B cell (primary cell): ENCODE data around the gene TRPM2. TPM values are rescaled to one million over a fixed set of nuclear protein-coding genes. Genes with fewer than 3 reads are reported as not detected.

Source experiments
- ATAC-seq: fragments of 200-7000 bp; cut with Tn5 transposase; one replicate; pipeline ENCODE4 v1.10.0; 2021; ENCODE audit warnings: low read depth, mild to moderate bottlenecking, moderate number of reproducible peaks, moderate library complexity
- CTCF ChIA-PET: fragments of 350-600 bp; sonication (Branson Sonifier 250); formaldehyde crosslinking; loops from one replicate; lab custom pipeline; 2021; ENCODE audit warnings: antibody characterized with exemption, inconsistent platforms; lab: Charles Lee
- POLR2A ChIA-PET: fragments of 350-600 bp; sonication (Branson Sonifier 250); formaldehyde crosslinking; loops from one replicate; lab custom pipeline; 2021; ENCODE audit warnings: antibody characterized with exemption; lab: Charles Lee
- DNase-seq: peaks from one replicate; pipeline ENCODE4 v3.0.0; 2013
- H2AFZ ChIP-seq: 2 replicates; pipeline ENCODE4 v1.6.1; 2012; ENCODE audit warnings: mild to moderate bottlenecking, low read depth, low read length; ENCODE audit not compliant: insufficient read depth, poor library complexity, severe bottlenecking
- H3K27ac ChIP-seq, 2 donors: 1 replicate in 1 of 2; 2 replicates in 1 of 2; pipeline ENCODE4 v1.5.1; 2012 to 2013; ENCODE audit warnings: low read length in 2 of 2, mild to moderate bottlenecking in 2 of 2, moderate library complexity in 1 of 2
- H3K27me3 ChIP-seq, 4 experiments: fragments of 200-600 bp in 1 of 4; sonication (generic) in 1 of 4; replicated peaks in 1 of 4; 1 replicate in 2 of 4; 2 replicates in 2 of 4; pipeline versions ENCODE4 v1.6.1 to v1.7.0; 2013 to 2016; ENCODE audit warnings: low read length in 3 of 4, mild to moderate bottlenecking in 2 of 4, mixed read lengths in 1 of 4, moderate library complexity in 1 of 4; ENCODE audit not compliant: insufficient read depth in 4 of 4, control insufficient read depth in 3 of 4; ENCODE audit errors: control extremely low read depth in 1 of 4
- H3K36me3 ChIP-seq, 2 experiments: replicated peaks in 1 of 2; 1 replicate in 1 of 2; 2 replicates in 1 of 2; pipeline versions ENCODE4 v1.6.1 to v1.7.1; 2013; ENCODE audit warnings: low read length in 1 of 2; ENCODE audit not compliant: insufficient read depth in 2 of 2, control insufficient read depth in 1 of 2; ENCODE audit errors: control extremely low read depth in 1 of 2, extremely low read depth in 1 of 2
- H3K4me1 ChIP-seq, 2 donors: fragments of 200-600 bp in 1 of 2; sonication (generic) in 1 of 2; 1 replicate in 1 of 2; 2 replicates in 1 of 2; pipeline versions ENCODE4 v1.5.1 to v1.6.1; 2013 to 2017; ENCODE audit warnings: low read length in 2 of 2; ENCODE audit not compliant: control insufficient read depth in 2 of 2, insufficient read depth in 2 of 2
- H3K4me2 ChIP-seq: replicated peaks from 2 replicates; pipeline ENCODE3; 2012; ENCODE audit warnings: mild to moderate bottlenecking, low read depth, low read length; ENCODE audit not compliant: poor library complexity, severe bottlenecking
- H3K4me3 ChIP-seq, 5 experiments: fragments of 200-600 bp in 1 of 5; sonication (generic) in 1 of 5; 1 replicate in 3 of 5; 2 replicates in 2 of 5; pipeline versions ENCODE4 v1.5.1 to v1.7.0; 2011 to 2016; ENCODE audit warnings: low read length in 4 of 5, mild to moderate bottlenecking in 4 of 5, low read depth in 2 of 5, control low read depth in 1 of 5, moderate library complexity in 1 of 5; ENCODE audit not compliant: insufficient read depth in 1 of 5; ENCODE audit errors: control extremely low read depth in 1 of 5, extremely low read depth in 1 of 5
- H3K79me2 ChIP-seq: fragments of 200-600 bp; sonication (generic); one replicate; pipeline ENCODE4 v1.6.0; 2016; ENCODE audit warnings: low read length; ENCODE audit not compliant: control insufficient read depth, insufficient read depth
- H3K9ac ChIP-seq: fragments of 200-600 bp; sonication (generic); 2 replicates; pipeline ENCODE4 v1.6.1; 2017; ENCODE audit warnings: mild to moderate bottlenecking, low read length, moderate library complexity
- H3K9me3 ChIP-seq, 3 donors: one replicate each; pipeline versions ENCODE4 v1.6.1 to v1.7.1; 2013; ENCODE audit warnings: low read length in 2 of 3; ENCODE audit not compliant: control insufficient read depth in 2 of 3, insufficient read depth in 1 of 3; ENCODE audit errors: control extremely low read depth in 1 of 3
- H4K20me1 ChIP-seq: 2 replicates; pipeline ENCODE4 v1.6.0; 2012; ENCODE audit warnings: mild to moderate bottlenecking, low read length; ENCODE audit not compliant: insufficient read depth, control insufficient read depth, poor library complexity, severe bottlenecking
- H3K27ac Mint-ChIP-seq: one replicate; pipeline ENCODE4 v1.8.0; 2021; ENCODE audit warnings: mixed read lengths
- H3K27me3 Mint-ChIP-seq: one replicate; pipeline ENCODE4 v1.8.0; 2021; ENCODE audit warnings: mixed read lengths
- H3K4me1 Mint-ChIP-seq: one replicate; pipeline ENCODE4 v1.8.0; 2021; ENCODE audit warnings: mixed read lengths
- H3K4me3 Mint-ChIP-seq: one replicate; pipeline ENCODE4 v1.8.0; 2021; ENCODE audit warnings: mixed read lengths
- H3K9me3 Mint-ChIP-seq: one replicate; pipeline ENCODE4 v1.8.0; 2022; ENCODE audit warnings: mixed read lengths; ENCODE audit not compliant: insufficient read depth
- CTCF ChIP-seq: fragments of 200-600 bp; IDR thresholded peaks from one replicate; pipeline ENCODE4 v1.8.0; 2022; ENCODE audit warnings: antibody characterized with exemption, mild to moderate bottlenecking
- EZH2 ChIP-seq: IDR thresholded peaks from 2 replicates; pipeline ENCODE4 v1.6.1; 2012; ENCODE audit warnings: borderline replicate concordance, low read depth, mild to moderate bottlenecking, moderate library complexity, low read length; ENCODE audit not compliant: insufficient read depth, poor library complexity, severe bottlenecking
- WGBS: methylation state at CpG from one replicate; pipeline ENCODE4 v1.1.5; 2013; ENCODE audit warnings: missing lambda C conversion rate; ENCODE audit not compliant: insufficient coverage; 5-methylcytosine and 5-hydroxymethylcytosine counted together
- intact Hi-C: fragments of 100-400 bp; cut with micrococcal nuclease; formaldehyde crosslinking; loops from one replicate; pipeline ENCODE4 v1.10.0; 2022
- polyA plus RNA-seq: library from polyadenylated mRNA; depleted of rRNA; stranded (reverse); fragments of >200 nt; gene quantifications from 2 replicates; pipeline ENCODE4 v1.2.3, GENCODE V29; 2012
- total RNA-seq, 2 donors: library from RNA; stranded (reverse); fragments of 120-200 nt in 1 of 2; gene quantifications; 1 replicate in 1 of 2; 2 replicates in 1 of 2; pipeline versions ENCODE4 v1.2.3 to v1.2.4, GENCODE V29; 2013 to 2022

The TRPM2 gene
- total and polyA plus RNA-seq, 2 donors (not counting 1 experiment from before 2014, with no cell fraction given) = 1.6 to 8.4 TPM

- H3K27me3 ChIP-seq = no peaks in the 10 kb centered on the region
- POLR2A ChIA-PET = no interaction called here
- intact Hi-C loops = no loop called here
- Mint-ChIP-seq H3K9me3 (no peaks in the 10 kb centered on the region), H3K4me3 (no peak overlapping the region), H3K27me3 (no peaks in the 10 kb centered on the region), H3K4me1 (no peaks in the 10 kb centered on the region), H3K27ac (no peak overlapping the region)
- no peak overlapping the region for H3K27ac ChIP-seq
- no peaks in the 10 kb centered on the region for H3K9me3 ChIP-seq
- no peak overlapping the region for H3K9ac ChIP-seq
- peaks cover 0 to 54% of the 10 kb centered on the region in 2 experiments for H3K36me3 ChIP-seq
- H2AFZ ChIP-seq = no peak overlapping the region
- DNase-seq = no peak
- CTCF ChIA-PET = no interaction called here
- no peak overlapping the region for H3K4me2 ChIP-seq
- peaks cover 48% of the 10 kb centered on the region for H4K20me1 ChIP-seq
- no peaks in the 10 kb centered on the region for H3K4me1 ChIP-seq
- no peaks in the 10 kb centered on the region for H3K79me2 ChIP-seq
- no peak for TF ChIP-seq CTCF
- TF ChIP-seq EZH2 = no peak
- H3K4me3 ChIP-seq = no peak overlapping the region
- ATAC-seq = no peak
- 98% methylated on average over 37 of the region's 37 CpGs for WGBS
Observed at GRCh38 chr21:44324106-44324853, 29.1 kb upstream of the TRPM2 start.

DNA sequence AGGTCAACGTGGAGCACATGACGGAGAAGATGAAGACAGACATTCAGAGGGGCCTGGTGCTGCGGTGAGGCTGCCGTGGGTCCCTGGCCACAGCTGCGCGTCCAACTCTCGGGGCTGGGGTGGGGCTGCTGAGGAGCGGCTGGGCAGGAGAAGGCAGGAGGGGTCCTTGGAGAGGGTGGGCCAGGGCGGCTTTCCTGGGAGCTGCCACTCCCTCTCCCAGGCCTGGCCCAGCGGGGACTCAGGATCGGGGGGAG lies 28.6 kb upstream of the TRPM2 start:
- H3K4me1 ChIP-seq = no peaks in the 10 kb centered on the region
- no peak overlapping the region for H3K4me3 ChIP-seq
- peaks cover 0 to 50% of the 10 kb centered on the region in 2 experiments for H3K36me3 ChIP-seq
- H3K27ac ChIP-seq = no peak overlapping the region
- ChIA-PET POLR2A (interaction anchor here (1.5 kb wide), 1 partner anchor 14 kb away, joined by 3 read pairs; no protein-coding TSS in a partner anchor), CTCF (no interaction called here)
- Mint-ChIP-seq H3K4me3 (no peak overlapping the region), H3K4me1 (no peaks in the 10 kb centered on the region), H3K9me3 (no peaks in the 10 kb centered on the region), H3K27me3 (no peaks in the 10 kb centered on the region), H3K27ac (no peak overlapping the region)
- no peak overlapping the region for H3K9ac ChIP-seq
- no peak for DNase-seq
- H2AFZ ChIP-seq = no peak overlapping the region
- H3K27me3 ChIP-seq = no peaks in the 10 kb centered on the region
- H4K20me1 ChIP-seq = peaks cover 48% of the 10 kb centered on the region
- intact Hi-C loops = no loop called here
- no peaks in the 10 kb centered on the region for H3K79me2 ChIP-seq
- H3K4me2 ChIP-seq = no peak overlapping the region
- ATAC-seq = no peak
- TF ChIP-seq CTCF (no peak), EZH2 (no peak)
- no peaks in the 10 kb centered on the region for H3K9me3 ChIP-seq
- WGBS = 93% methylated on average over 9 of the region's 11 CpGs
